SK-N-SH (cell line): ENCODE measurements around the gene TEAD3. TPM values are rescaled to one million over a fixed set of nuclear protein-coding genes. Genes with fewer than 3 reads are reported as not detected.

Experiments used
- CTCF ChIA-PET: fragments of 300-600, 350-600 bp; formaldehyde crosslinking; extraction: SDS; loops from one replicate; lab custom pipeline; 2021; lab: Yijun Ruan, JAX
- POLR2A ChIA-PET: fragments of 350-600 bp; sonication (Branson Sonifier 250); formaldehyde crosslinking; extraction: SDS; loops from one replicate; lab custom pipeline; 2020; ENCODE audit warnings: antibody characterized with exemption, inconsistent platforms; lab: Yijun Ruan, JAX
- DNase-seq: peaks from one replicate; pipeline ENCODE4 v3.0.0; 2012
- H2AFZ ChIP-seq: fragments of 200-600 bp; sonication (generic); 2 replicates; pipeline ENCODE4 v1.8.1; 2016; ENCODE audit warnings: antibody characterized with exemption, mild to moderate bottlenecking, low read depth
- H3F3A ChIP-seq: fragments of 200-600 bp; sonication (generic); replicated peaks from 2 replicates; pipeline ENCODE3; 2016; ENCODE audit warnings: antibody characterized with exemption, mild to moderate bottlenecking; ENCODE audit not compliant: insufficient read depth
- H3K27ac ChIP-seq, 2 experiments: fragments of 200-500 bp in 1 of 2; fragments of 200-600 bp in 1 of 2; sonication (Bioruptor generic) in 1 of 2; sonication (generic), shearing (Covaris generic) in 1 of 2; 2 replicates each; pipeline versions ENCODE4 v1.5.1 to v1.6.1; 2014 to 2016; ENCODE audit warnings: low read depth in 2 of 2, inconsistent platforms in 1 of 2, low read length in 1 of 2, mild to moderate bottlenecking in 1 of 2, mixed read lengths in 1 of 2
- H3K27me3 ChIP-seq: fragments of 200-600 bp; sonication (generic), shearing (Covaris generic); 2 replicates; pipeline ENCODE4 v1.6.1; 2016; ENCODE audit warnings: mixed run types; ENCODE audit not compliant: insufficient read depth
- H3K36me3 ChIP-seq, 2 experiments: fragments of 200-500 bp in 1 of 2; fragments of 200-600 bp in 1 of 2; sonication (Bioruptor generic) in 1 of 2; sonication (generic) in 1 of 2; replicated peaks in 1 of 2; 2 replicates each; pipeline versions ENCODE3 to v1.5.1; 2014 to 2016; ENCODE audit warnings: low read length in 1 of 2, mild to moderate bottlenecking in 1 of 2; ENCODE audit not compliant: insufficient read depth in 2 of 2, control insufficient read depth in 1 of 2
- H3K4me1 ChIP-seq, 2 experiments: fragments of 200-500 bp in 1 of 2; fragments of 200-600 bp in 1 of 2; sonication (Bioruptor generic) in 1 of 2; sonication (generic), shearing (Covaris generic) in 1 of 2; 2 replicates each; pipeline versions ENCODE4 v1.5.1 to v1.6.1; 2014 to 2016; ENCODE audit warnings: low read depth in 1 of 2, low read length in 1 of 2, mixed run types in 1 of 2; ENCODE audit not compliant: insufficient read depth in 2 of 2, control insufficient read depth in 1 of 2
- H3K4me2 ChIP-seq: fragments of 200-600 bp; sonication (generic), shearing (Covaris generic); 2 replicates; pipeline ENCODE4 v1.6.1; 2017; ENCODE audit warnings: mixed run types
- H3K4me3 ChIP-seq, 2 experiments: fragments of 200-500 bp in 1 of 2; fragments of 200-600 bp in 1 of 2; sonication (Bioruptor generic) in 1 of 2; sonication (generic), shearing (Covaris generic) in 1 of 2; 2 replicates each; pipeline versions ENCODE4 v1.5.1 to v1.8.1; 2014 to 2016; ENCODE audit warnings: low read depth in 2 of 2, inconsistent platforms in 1 of 2, low read length in 1 of 2, mild to moderate bottlenecking in 1 of 2, mixed read lengths in 1 of 2, moderate library complexity in 1 of 2
- H3K79me2 ChIP-seq: fragments of 200-600 bp; sonication (generic); 2 replicates; pipeline ENCODE4 v1.8.1; 2017; ENCODE audit warnings: mild to moderate bottlenecking; ENCODE audit not compliant: insufficient read depth
- H3K9ac ChIP-seq: fragments of 200-600 bp; sonication (generic); 2 replicates; pipeline ENCODE4 v1.6.1; 2017; ENCODE audit warnings: mixed run types
- H3K9me2 ChIP-seq: fragments of 200-600 bp; sonication (generic); 2 replicates; pipeline ENCODE4 v1.6.1; 2017; ENCODE audit warnings: mixed run types
- H3K9me3 ChIP-seq: fragments of 200-600 bp; sonication (generic); 2 replicates; pipeline ENCODE4 v1.6.1; 2017; ENCODE audit warnings: mixed run types, mild to moderate bottlenecking, moderate library complexity
- H4K20me1 ChIP-seq: fragments of 200-600 bp; sonication (generic); 2 replicates; pipeline ENCODE4 v1.6.1; 2017; ENCODE audit warnings: mild to moderate bottlenecking, mixed run types; ENCODE audit not compliant: insufficient read depth
- CHD2 ChIP-seq: fragments of 150-350 bp; IDR thresholded peaks from 2 replicates; pipeline ENCODE4 v1.6.1; 2018; ENCODE audit warnings: low read length; ENCODE audit not compliant: partially characterized antibody
- ELF1 ChIP-seq: IDR thresholded peaks from 2 replicates; pipeline ENCODE4 v1.4.0; 2012
- EP300 ChIP-seq, 2 experiments: IDR thresholded peaks; 2 replicates each; pipeline versions ENCODE4 v1.4.0 to v1.6.1; 2012; ENCODE audit warnings: borderline replicate concordance in 1 of 2, low read depth in 1 of 2, low read length in 1 of 2
- EZH2phosphoT487 ChIP-seq: fragments of 200-600 bp; sonication (generic); IDR thresholded peaks from 2 replicates; pipeline ENCODE4 v1.6.1; 2017; ENCODE audit warnings: low read depth, mixed run types, mild to moderate bottlenecking, antibody characterized with exemption, moderate library complexity, borderline replicate concordance
- FOSL2 ChIP-seq: IDR thresholded peaks from 2 replicates; pipeline ENCODE4 v1.4.0; 2012; ENCODE audit warnings: low read depth, mild to moderate bottlenecking, moderate library complexity, borderline replicate concordance
- FOXM1 ChIP-seq: IDR thresholded peaks from 2 replicates; pipeline ENCODE4 v1.4.0; 2012; ENCODE audit warnings: low read depth, mild to moderate bottlenecking
- GABPA ChIP-seq: IDR thresholded peaks from 2 replicates; pipeline ENCODE4 v1.4.0; 2012; ENCODE audit warnings: low read depth, mild to moderate bottlenecking
- MAX ChIP-seq: IDR thresholded peaks from 2 replicates; pipeline ENCODE4 v1.4.0; 2012; ENCODE audit warnings: low read depth
- MEF2A ChIP-seq: IDR thresholded peaks from 2 replicates; pipeline ENCODE4 v1.4.0; 2012; ENCODE audit warnings: low read depth, borderline replicate concordance
- POLR2AphosphoS5 ChIP-seq: IDR thresholded peaks from 2 replicates; pipeline ENCODE4 v1.6.1; 2012; ENCODE audit warnings: low read depth, low read length
- RAD21 ChIP-seq: IDR thresholded peaks from 2 replicates; pipeline ENCODE4 v1.6.1; 2012; ENCODE audit warnings: mild to moderate bottlenecking, low read length
- RFX5 ChIP-seq: IDR thresholded peaks from 2 replicates; pipeline ENCODE4 v1.6.1; 2012; ENCODE audit warnings: mild to moderate bottlenecking, improper control_type of control experiment, low read length
- RXRA ChIP-seq: IDR thresholded peaks from 2 replicates; pipeline ENCODE4 v1.4.0; 2012; ENCODE audit warnings: low read depth, mild to moderate bottlenecking, borderline replicate concordance
- SIN3A ChIP-seq: IDR thresholded peaks from 2 replicates; pipeline ENCODE4 v1.6.1; 2012; ENCODE audit warnings: low read depth, mild to moderate bottlenecking, low read length, moderate library complexity, borderline replicate concordance
- TEAD4 ChIP-seq: IDR thresholded peaks from 2 replicates; pipeline ENCODE4 v1.4.0; 2012; ENCODE audit warnings: mild to moderate bottlenecking, borderline replicate concordance; ENCODE audit not compliant: insufficient read depth
- USF1 ChIP-seq: IDR thresholded peaks from 2 replicates; pipeline ENCODE4 v1.4.0; 2012; ENCODE audit warnings: low read depth, borderline replicate concordance
- YY1 ChIP-seq: IDR thresholded peaks from 2 replicates; pipeline ENCODE4 v1.4.0; 2012; ENCODE audit warnings: low read depth, mild to moderate bottlenecking
- WGBS: methylation state at CpG from one replicate; pipeline ENCODE4 v1.1.6; 2017; ENCODE audit warnings: low lambda C conversion rate; 5-methylcytosine and 5-hydroxymethylcytosine counted together
- polyA plus RNA-seq, 3 experiments: library from polyadenylated mRNA; depleted of rRNA; stranded (reverse); fragments of >200 nt; gene quantifications; 2 replicates each; pipeline ENCODE4 v1.2.3, GENCODE V29; 2012

TEAD3 gene
- polyA plus RNA-seq, 1 of the 3 experiments (the other 2 are of a cell fraction): 7.1 TPM

GRCh38 chr6:35512006-35512405 lies 15.1 kb upstream of the TEAD3 start:
- ChIA-PET POLR2A (no interaction called here), CTCF (no interaction called here)
- Histone ChIP-seq H3K4me2 (no peak overlapping the region), H3K27ac (no peak overlapping the region), H4K20me1 (no peaks in the 10 kb centered on the region), H3K79me2 (no peaks in the 10 kb centered on the region), H3K9ac (no peak overlapping the region), H3K9me3 (no peaks in the 10 kb centered on the region), H3K4me1 (no peaks in the 10 kb centered on the region), H3K4me3 (no peak overlapping the region), H2AFZ (no peak overlapping the region), H3F3A (no peaks in the 10 kb centered on the region), H3K36me3 (no peaks in the 10 kb centered on the region), H3K9me2 (no peaks in the 10 kb centered on the region), H3K27me3 (no peaks in the 10 kb centered on the region)
- DNase-seq: no peak
- WGBS: 74% methylated on average over 22 of the region's 26 CpGs
- TF ChIP-seq YY1: no peak
- TF ChIP-seq ELF1: no peak
- TF ChIP-seq FOXM1: no peak
- TF ChIP-seq CHD2: no peak
- no peak for TF ChIP-seq RXRA
- no peak for TF ChIP-seq SIN3A
- TF ChIP-seq USF1: no peak
- TF ChIP-seq MEF2A: no peak
- TF ChIP-seq RAD21: no peak

- TF ChIP-seq FOSL2 (no peak), EP300 (IDR thresholded peaks at IDR 0.05; ENCODE audit: borderline replicate concordance in 1 of 2, low read depth in 1 of 2, low read length in 1 of 2) (no peak), ELF1 (no peak), TEAD4 (no peak), GABPA (no peak), MAX (no peak), EZH2phosphoT487 (no peak), RFX5 (no peak), CHD2 (no peak), POLR2AphosphoS5 (no peak), SIN3A (no peak)
- H3K4me2 ChIP-seq: no peak overlapping the region
- POLR2A ChIA-PET: no interaction called here
- DNase-seq: no peak
- H3K9me3 ChIP-seq: no peaks in the 10 kb centered on the region
- H3K79me2 ChIP-seq: no peaks in the 10 kb centered on the region
- H3F3A ChIP-seq: no peaks in the 10 kb centered on the region
- WGBS: 84% methylated on average over 27 of the region's 32 CpGs
- no peaks in the 10 kb centered on the region for H4K20me1 ChIP-seq
- no peaks in the 10 kb centered on the region for H3K4me1 ChIP-seq
- CTCF ChIA-PET: no interaction called here
- H2AFZ ChIP-seq: no peak overlapping the region
- no peak overlapping the region for H3K9ac ChIP-seq
- no peak overlapping the region for H3K4me3 ChIP-seq
- H3K27me3 ChIP-seq: no peaks in the 10 kb centered on the region
- no peaks in the 10 kb centered on the region for H3K36me3 ChIP-seq
- H3K27ac ChIP-seq: no peak overlapping the region
- no peaks in the 10 kb centered on the region for H3K9me2 ChIP-seq
These were observed 14.7 kb upstream of the TEAD3 start for GRCh38 chr6:35511562-35511941.
